NCI-H146 treated with DMSO at 0.1 percent for 48 hours (cell line): ENCODE results near the gene CCSER1.
"Not testable (repeated sequence)": the region's sequence is repeated elsewhere in the genome, so short reads cannot be mapped to it uniquely, and the experiment has no call there.

Experiments
- DNase-seq: peaks from one replicate; lab custom pipeline; 2025; ENCODE audit not compliant: unreplicated experiment; lab: John Stamatoyannopoulos, UW

Gene CCSER1

GRCh38 chr4:91108751-91109150, 981.6 kb downstream of the CCSER1 start:
- no peak for DNase-seq

DNA sequence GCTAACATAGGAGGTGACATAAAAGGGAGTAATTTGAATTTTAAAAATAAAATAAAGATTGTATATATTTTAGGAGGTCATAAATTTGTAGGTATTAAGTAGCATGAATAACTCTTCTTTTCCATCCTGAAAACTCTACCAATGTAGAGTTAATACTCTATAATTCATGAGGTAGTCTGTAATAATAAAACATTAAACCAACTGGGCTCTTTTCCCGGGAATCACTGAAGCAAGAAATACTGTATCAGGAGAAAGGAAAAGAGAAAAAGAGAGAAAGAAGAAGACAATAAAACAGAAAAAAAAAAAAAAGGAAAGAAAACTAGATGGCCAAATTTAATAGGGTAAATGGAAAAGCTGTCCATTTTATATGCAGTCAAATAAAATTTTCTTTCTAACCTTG, 984.4 kb downstream of the CCSER1 start:
- no peak for DNase-seq

GRCh38 chr4:91113130-91113706, 986.0 kb downstream of the CCSER1 start:
- DNase-seq = no peak

DNA sequence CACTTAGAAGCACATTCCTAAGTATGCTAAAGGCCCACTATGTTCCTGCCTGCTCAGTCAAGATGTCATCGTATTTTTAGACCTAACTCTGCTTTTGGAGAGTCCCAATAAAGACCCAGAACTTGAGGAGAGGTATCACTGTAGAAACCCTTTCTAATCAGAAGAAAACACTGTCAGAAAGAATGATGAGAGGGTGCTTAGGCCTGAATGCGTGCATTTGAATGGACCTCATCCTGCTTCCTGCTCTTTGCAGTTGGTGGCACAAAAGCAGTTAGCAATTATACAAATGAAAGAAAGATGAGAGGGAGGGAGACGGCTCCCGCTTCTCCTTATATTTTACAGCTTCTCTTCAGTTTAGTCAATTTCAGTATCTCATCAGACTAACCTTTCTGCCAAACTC, 987.2 kb downstream of the CCSER1 start:
- no peak for DNase-seq

- no peak for DNase-seq
Observed at GRCh38 chr4:91116861-91117260, 989.7 kb downstream of the CCSER1 start.

GRCh38 chr4:91118597-91118996, 991.4 kb downstream of the CCSER1 start:
- DNase-seq = no peak

- no peak for DNase-seq
Observed at GRCh38 chr4:91123742-91124141, 996.5 kb downstream of the CCSER1 start.

GRCh38 chr4:91127192-91127591, 1000.0 kb downstream of the CCSER1 start:
- DNase-seq = no peak

GRCh38 chr4:91127831-91128230, 1000.6 kb downstream of the CCSER1 start:
- no peak for DNase-seq

DNA sequence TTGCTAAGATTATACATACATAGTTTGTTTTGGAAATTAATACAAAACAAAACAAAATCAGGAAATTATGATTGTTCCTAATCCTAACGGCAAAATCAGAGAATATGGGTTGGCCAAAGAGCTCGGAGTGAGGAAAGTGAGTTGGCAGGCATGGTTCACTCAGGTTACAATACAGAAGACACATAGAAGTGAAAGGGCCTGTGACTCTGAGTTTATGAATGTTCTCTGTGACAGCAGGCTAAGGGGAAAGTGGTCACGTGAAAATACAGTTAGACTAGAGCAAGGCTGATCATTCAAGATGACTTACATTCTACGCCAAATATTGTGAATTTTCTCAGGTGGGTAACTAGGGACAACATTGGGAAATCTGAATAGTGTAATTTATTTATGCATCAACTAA, 1001.3 kb downstream of the CCSER1 start:
- no peak for DNase-seq

- DNase-seq = no peak
Observed at GRCh38 chr4:91147067-91147466, 1019.9 kb downstream of the CCSER1 start.

DNA sequence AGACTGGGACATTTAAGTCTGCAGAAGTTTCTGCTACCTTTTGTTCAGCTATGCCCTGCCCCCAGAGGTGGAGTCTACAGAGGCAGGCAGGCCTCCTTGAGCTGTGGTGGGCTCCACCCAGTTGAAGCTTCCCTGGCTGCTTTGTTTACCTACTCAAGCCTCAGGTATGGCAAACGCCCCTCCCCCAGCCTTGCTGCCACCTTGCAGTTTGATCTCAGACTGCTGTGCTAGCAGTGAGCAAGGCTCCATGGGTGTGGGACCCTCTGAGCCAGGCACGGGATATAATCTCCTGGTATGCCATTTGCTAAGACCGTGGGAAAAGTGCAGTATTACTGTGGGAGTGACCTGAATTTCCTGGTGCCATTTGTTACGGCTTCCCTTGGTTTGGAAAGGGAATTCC, 1026.8 kb downstream of the CCSER1 start:
- DNase-seq = not testable (repeated sequence)

DNA sequence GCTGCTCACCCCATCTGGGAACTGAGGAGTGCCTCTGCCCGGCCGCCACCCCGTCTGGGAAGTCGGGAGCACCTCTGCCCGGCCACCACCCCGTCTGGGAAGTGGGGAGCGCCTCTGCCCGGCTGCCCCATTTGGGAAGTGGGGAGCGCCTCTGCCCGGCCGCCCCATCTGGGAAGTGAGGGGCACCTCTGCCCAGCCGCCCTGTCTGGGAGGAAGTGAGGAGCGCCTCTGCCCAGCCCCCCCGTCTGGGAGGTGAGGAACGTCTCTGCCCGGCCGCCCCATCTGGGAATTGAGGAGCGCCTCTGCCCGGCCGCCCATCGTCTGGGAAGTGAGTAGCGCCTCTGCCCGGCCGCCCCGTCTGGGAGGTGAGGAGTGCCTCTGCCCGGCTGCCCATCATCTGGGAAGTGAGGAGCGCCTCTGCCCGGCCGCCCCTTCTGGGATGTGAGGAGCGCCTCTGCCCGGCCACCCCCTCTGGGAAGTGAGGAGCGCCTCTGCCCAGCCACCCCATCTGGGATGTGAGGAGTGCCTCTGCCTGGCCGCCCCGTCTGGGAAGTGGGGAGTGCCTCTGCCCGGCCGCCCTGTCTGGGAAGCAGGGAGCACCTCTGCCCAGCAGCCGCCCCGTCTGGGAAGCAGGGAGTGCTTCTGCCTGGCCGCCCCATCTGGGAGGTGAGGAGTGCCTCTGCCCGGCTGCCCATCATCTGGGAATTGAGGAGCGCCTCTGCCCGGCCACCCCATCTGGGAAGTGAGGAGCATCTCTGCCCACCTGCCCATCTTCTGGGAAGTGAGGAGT, 1040.9 kb downstream of the CCSER1 start:
- not testable (repeated sequence) for DNase-seq

- DNase-seq = no peak
Observed at GRCh38 chr4:91170768-91171167, 1043.6 kb downstream of the CCSER1 start.

- DNase-seq = no peak
Observed at GRCh38 chr4:91171217-91171616, 1044.0 kb downstream of the CCSER1 start.

DNA sequence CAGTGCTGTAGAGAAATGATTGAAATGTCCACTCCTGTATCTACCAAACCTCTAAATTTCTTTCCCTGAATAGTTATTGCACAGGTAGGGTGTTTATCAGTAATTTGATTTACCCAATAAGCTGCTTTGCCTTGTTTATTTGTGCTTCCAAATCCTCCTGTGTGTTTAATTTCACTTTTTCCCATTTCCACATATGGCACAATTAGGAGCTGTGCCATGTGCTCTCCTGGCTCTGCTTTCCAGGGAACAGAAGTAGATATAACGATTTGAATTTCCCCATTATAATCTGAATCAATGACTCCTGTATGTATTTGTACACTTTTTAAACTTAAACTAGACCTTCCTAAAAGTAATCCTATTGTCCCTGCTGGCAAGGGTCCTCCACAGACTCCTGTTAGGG, 1057.9 kb downstream of the CCSER1 start:
- not testable (repeated sequence) for DNase-seq

DNA sequence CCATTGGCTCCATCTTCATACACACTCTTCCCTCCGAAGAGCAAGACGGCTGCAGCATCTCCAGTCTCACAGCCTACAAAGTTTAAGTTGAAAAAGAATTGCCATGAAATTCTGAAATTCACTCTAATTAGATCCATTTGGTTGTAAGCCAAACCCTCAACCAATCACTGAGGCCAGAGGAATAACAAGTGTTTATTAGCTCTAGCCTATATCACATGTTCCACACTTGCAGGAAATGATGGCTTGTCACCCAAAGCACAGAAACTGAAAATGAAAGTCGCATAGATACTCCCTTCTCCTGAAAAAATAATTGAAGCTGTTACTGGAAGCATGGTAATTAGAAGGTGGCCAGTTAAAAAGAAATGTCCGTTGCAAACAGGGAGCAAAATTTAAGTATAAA, 1071.8 kb downstream of the CCSER1 start:
- DNase-seq = no peak

- no peak for DNase-seq
Observed at GRCh38 chr4:91207535-91207934, 1080.3 kb downstream of the CCSER1 start.

DNA sequence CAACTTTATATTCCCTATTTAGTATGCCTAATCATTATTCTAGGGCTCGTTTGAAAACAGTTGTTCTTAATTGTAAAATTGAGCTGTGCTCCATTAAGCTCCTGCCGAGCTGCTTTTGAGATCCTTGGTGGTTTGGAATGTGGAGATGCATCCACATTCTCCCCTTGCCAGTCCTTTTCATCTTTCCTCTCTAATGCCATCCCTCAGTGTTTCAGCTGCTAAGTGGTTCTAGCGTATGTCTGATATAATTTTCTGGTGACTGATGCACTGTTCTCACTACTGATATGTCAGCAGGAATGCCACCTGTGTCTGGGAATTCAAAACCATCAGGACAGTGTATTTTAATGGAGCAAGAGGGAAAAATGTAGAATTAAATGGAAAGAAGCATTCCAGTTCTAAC, 1085.0 kb downstream of the CCSER1 start:
- no peak for DNase-seq

GRCh38 chr4:91217831-91218403, 1090.7 kb downstream of the CCSER1 start:
- not testable (repeated sequence) for DNase-seq

GRCh38 chr4:91220315-91220714, 1093.1 kb downstream of the CCSER1 start:
- no peak for DNase-seq

DNA sequence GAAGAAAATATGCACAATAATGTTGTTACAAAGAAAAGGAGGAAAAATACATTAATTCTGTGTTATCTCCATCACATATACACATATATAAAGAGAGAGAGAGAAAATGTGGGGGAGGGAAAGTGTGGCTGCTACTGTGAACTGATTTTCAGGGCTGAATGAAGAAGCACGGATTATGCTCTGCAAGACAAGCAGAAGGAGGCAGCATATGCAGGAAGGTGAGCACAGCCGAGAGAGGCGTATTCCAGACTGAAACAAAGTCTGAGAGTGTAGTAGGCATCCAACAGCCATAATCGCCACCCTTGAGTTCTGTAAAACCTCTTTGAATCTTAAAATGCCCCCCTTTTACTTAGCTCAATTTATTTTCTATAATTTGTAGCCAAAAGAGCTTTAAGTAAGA, 1094.8 kb downstream of the CCSER1 start:
- no peak for DNase-seq
